ENCODE measurements around the gene CHD5. TPM values are rescaled to one million over a fixed set of nuclear protein-coding genes. Genes with fewer than 3 reads are reported as not detected.

CHD5 gene
- polyA plus RNA-seq, 1 donor from 2014 or later: 22.0 TPM

DNA sequence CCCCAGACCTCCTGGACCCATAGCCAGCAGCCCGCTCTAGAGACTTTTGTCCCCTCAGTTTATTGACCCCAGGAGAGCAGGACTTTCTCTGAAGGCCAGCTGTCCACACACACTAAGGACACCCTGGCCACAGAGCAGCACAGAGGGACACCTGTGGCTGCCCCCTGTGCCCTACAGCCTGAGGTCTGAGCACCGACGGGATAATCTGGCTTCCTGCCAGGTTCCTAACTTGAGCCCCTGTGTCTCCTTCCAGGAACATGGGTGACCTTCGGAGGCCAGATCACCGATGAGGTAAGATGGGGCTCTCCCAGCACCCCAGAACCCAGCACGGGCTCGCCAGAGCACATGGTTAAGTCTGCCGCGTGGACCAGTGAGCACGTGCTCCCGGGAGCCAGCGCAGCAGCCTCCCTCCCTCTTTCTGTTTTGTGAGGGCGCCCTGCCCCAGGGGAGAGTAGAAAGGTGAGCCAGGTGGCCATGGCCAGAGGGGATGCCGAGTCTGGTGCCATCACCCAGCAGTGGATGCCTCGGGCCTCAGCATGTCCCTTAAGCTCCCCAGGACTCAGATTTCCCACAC is 106.6 kb downstream of the CHD5 start:
- Histone ChIP-seq H3K4me3 (ENCODE audit: low read length) (no peak overlapping the region), H3K36me3 (ENCODE audit: insufficient read depth, low read length) (no peaks in the 10 kb centered on the region), H3K9ac (ENCODE audit: low read length) (no peak overlapping the region), H3K79me2 (replicated peaks; ENCODE audit: insufficient read depth, low read length) (no peaks in the 10 kb centered on the region), H4K20me1 (ENCODE audit: insufficient read depth) (no peaks in the 10 kb centered on the region), H3F3A (ENCODE audit: insufficient read depth, low read length, poor library complexity, severe bottlenecking) (no peaks in the 10 kb centered on the region), H3K9me3 (ENCODE audit: low read length) (no peaks in the 10 kb centered on the region), H2AFZ (ENCODE audit: low read depth, low read length) (no peak overlapping the region), H3K27me3 (ENCODE audit: insufficient read depth, low read depth, low read length) (no peaks in the 10 kb centered on the region), H3K27ac (ENCODE audit: low read length) (no peak overlapping the region), H3K9me2 (ENCODE audit: insufficient read depth, low read length) (no peaks in the 10 kb centered on the region), H3K4me2 (ENCODE audit: low read length) (no peak overlapping the region)
- TF ChIP-seq RAD21 (conservative IDR thresholded peaks at IDR 0.05) (no peak), EZH2 (IDR thresholded peaks at IDR 0.05; ENCODE audit: borderline replicate concordance, insufficient read depth, low read length, poor library complexity, severe bottlenecking) (no peak), TAF1 (IDR thresholded peaks at IDR 0.05; ENCODE audit: low read depth) (no peak), SMC3 (conservative IDR thresholded peaks at IDR 0.05; ENCODE audit: poor library complexity) (no peak), MXI1 (conservative IDR thresholded peaks at IDR 0.05; ENCODE audit: poor library complexity, severe bottlenecking) (no peak), CTCF (IDR thresholded peaks at IDR 0.05; ENCODE audit: poor library complexity, severe bottlenecking) (no peak), EP300 (conservative IDR thresholded peaks at IDR 0.05; ENCODE audit: poor library complexity, severe bottlenecking) (no peak), POLR2AphosphoS5 (IDR thresholded peaks at IDR 0.05) (no peak)
- TF ChIP-seq, protein P1, sequence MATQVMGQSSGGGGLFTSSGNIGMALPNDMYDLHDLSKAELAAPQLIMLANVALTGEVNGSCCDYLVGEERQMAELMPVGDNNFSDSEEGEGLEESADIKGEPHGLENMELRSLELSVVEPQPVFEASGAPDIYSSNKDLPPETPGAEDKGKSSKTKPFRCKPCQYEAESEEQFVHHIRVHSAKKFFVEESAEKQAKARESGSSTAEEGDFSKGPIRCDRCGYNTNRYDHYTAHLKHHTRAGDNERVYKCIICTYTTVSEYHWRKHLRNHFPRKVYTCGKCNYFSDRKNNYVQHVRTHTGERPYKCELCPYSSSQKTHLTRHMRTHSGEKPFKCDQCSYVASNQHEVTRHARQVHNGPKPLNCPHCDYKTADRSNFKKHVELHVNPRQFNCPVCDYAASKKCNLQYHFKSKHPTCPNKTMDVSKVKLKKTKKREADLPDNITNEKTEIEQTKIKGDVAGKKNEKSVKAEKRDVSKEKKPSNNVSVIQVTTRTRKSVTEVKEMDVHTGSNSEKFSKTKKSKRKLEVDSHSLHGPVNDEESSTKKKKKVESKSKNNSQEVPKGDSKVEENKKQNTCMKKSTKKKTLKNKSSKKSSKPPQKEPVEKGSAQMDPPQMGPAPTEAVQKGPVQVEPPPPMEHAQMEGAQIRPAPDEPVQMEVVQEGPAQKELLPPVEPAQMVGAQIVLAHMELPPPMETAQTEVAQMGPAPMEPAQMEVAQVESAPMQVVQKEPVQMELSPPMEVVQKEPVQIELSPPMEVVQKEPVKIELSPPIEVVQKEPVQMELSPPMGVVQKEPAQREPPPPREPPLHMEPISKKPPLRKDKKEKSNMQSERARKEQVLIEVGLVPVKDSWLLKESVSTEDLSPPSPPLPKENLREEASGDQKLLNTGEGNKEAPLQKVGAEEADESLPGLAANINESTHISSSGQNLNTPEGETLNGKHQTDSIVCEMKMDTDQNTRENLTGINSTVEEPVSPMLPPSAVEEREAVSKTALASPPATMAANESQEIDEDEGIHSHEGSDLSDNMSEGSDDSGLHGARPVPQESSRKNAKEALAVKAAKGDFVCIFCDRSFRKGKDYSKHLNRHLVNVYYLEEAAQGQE (IDR thresholded peaks at IDR 0.05; ENCODE audit: borderline replicate concordance): no peak

- no peak overlapping the region for H3K27ac ChIP-seq (ENCODE audit: low read length)
- H3K9ac ChIP-seq (ENCODE audit: low read length): no peak overlapping the region
- no peaks in the 10 kb centered on the region for H3K9me2 ChIP-seq (ENCODE audit: insufficient read depth, low read length)
- H3K36me3 ChIP-seq (ENCODE audit: insufficient read depth, low read length): no peaks in the 10 kb centered on the region
- TF ChIP-seq EP300 (conservative IDR thresholded peaks at IDR 0.05; ENCODE audit: poor library complexity, severe bottlenecking) (no peak), TAF1 (IDR thresholded peaks at IDR 0.05; ENCODE audit: low read depth) (no peak), POLR2AphosphoS5 (IDR thresholded peaks at IDR 0.05) (no peak), EZH2 (IDR thresholded peaks at IDR 0.05; ENCODE audit: borderline replicate concordance, insufficient read depth, low read length, poor library complexity, severe bottlenecking) (no peak), SMC3 (conservative IDR thresholded peaks at IDR 0.05; ENCODE audit: poor library complexity) (no peak), RAD21 (conservative IDR thresholded peaks at IDR 0.05) (no peak)
- no peaks in the 10 kb centered on the region for H3F3A ChIP-seq (ENCODE audit: insufficient read depth, low read length, poor library complexity, severe bottlenecking)
- no peaks in the 10 kb centered on the region for H3K27me3 ChIP-seq (ENCODE audit: insufficient read depth, low read depth, low read length)
- no peak overlapping the region for H3K4me3 ChIP-seq (ENCODE audit: low read length)
- no peak overlapping the region for H2AFZ ChIP-seq (ENCODE audit: low read depth, low read length)
- no peaks in the 10 kb centered on the region for H3K79me2 ChIP-seq (replicated peaks; ENCODE audit: insufficient read depth, low read length)
- no peaks in the 10 kb centered on the region for H4K20me1 ChIP-seq (ENCODE audit: insufficient read depth)
- no peak overlapping the region for H3K4me2 ChIP-seq (ENCODE audit: low read length)
- no peaks in the 10 kb centered on the region for H3K9me3 ChIP-seq (ENCODE audit: low read length)
Measured at GRCh38 chr1:6072774-6073479, 107.2 kb downstream of the CHD5 start.

All from neural cell (in vitro differentiated cells).